HG02623 (cell line): ENCODE measurements around the gene STN1.
"Not testable (repeated sequence)": the region's sequence is repeated elsewhere in the genome, so short reads cannot be mapped to it uniquely, and the experiment has no call there.

Experiments
- ATAC-seq: cut with Tn5 transposase; IDR thresholded peaks from one replicate; pipeline ENCODE4 v1.9.1; 2021; ENCODE audit warnings: moderate library complexity; ENCODE audit not compliant: unreplicated experiment

STN1 gene

DNA sequence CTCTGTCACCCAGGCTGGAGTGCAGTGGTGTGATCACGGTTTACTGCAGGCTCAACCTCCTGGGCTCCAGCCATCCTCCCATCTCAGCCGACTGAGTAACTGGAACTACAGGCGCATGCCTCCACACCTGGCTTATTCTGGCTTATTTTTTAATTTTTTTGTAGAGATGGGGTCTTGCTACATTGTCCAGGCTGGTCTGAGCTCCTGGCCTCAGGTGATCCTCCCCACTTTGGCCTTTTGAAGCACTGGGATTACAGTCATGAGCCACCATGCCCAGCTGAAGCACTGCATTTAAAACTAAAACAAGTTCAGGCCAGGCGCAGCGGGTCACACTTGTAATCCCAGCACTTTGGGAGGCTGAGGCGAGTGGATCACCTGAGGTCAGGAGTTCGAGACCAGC lies 70.6 kb downstream of the STN1 start:
- no peak for ATAC-seq

GRCh38 chr10:103845972-103846371 lies 72.0 kb downstream of the STN1 start:
- ATAC-seq = no peak

DNA sequence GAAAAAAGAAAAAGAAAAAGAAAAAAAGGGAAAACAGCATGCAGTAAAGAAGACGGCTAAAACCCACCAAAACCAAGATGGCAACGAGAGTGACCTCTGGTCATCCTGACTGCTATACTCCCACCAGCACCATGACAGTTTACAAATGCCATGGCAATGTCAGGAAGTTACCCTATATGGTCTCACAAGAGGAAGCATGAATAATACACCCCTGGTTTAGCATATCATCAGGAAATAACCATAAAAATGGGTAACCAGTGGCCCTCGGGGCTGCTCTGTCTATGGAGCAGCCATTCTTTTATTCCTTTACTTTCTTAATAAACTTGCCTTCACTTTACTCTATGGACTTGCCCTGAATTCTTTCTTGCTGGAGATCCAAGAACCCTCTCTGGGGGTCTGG lies 72.6 kb downstream of the STN1 start:
- not testable (repeated sequence) for ATAC-seq

DNA sequence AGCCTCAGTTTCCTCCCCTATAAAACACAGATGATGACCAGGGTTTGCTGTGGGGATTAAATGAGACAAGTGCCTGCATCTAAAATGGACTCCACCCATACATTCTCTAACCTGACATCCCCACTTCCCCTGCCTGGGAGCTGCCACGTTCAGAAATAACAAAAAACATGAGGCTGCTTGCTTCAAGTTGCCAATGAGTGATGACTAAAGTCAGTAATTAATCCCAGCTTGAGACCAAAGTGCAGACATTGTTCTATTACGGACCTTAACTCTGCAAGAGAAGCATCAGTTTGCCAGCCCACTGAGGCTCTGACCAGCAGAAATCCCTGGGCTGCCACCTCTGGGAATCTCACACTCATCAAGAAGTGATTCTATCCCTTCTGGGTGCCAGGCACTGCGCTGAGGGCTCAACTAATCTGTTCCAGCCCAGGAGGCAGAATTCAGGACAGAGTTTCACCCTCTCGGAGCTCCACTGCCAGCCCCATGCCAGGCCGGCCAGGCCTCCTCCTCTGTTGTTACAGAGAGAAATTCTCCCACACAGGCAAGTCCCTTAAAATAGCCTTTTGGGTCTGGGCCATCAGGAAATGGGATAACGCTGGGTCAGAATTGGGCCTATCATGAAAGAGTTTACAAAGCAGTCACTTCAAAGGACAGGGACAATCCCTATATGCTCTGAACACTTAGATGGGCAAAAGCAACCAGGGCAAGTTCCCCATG lies 74.0 kb downstream of the STN1 start:
- ATAC-seq = no peak

DNA sequence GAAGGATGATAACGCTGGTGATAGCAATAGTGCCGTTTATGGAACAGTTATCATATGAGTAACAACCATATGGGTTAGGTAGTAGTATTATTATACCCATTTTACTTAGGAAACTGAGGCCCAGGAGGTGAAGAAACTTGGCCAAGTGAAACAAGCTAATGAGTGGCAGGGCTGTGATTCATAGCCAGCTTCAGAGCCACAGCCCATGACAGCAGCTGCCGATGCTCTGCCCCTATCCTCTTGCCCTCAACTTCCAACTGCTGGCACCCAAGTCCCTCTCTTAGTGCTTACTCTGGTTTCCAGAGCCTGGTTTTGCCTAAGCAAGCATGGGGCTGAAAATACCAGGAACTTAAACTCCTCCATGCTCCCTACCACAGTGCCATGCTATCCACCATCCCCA lies 74.9 kb downstream of the STN1 start:
- ATAC-seq = no peak

DNA sequence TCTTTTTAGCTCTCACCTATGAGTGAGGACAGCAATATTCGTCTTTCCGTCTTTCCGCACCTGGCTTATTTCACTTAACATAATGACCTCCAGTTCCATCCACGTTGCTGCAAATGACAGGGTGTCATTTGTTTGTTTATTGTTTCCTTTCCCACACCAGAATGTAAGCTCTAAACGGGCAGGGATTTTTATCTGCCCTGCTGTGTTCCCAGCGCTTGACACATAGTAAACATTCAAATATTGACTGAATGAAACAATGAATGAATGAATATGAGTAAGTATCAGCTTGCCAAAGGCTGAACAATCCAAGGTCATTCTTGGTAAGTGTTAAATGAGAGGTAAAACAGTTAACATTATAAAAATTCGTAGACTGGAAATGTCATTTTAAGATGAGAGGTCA lies 75.4 kb downstream of the STN1 start:
- ATAC-seq = no peak

- no peak for ATAC-seq
These were observed 76.5 kb downstream of the STN1 start for GRCh38 chr10:103841519-103841918.

DNA sequence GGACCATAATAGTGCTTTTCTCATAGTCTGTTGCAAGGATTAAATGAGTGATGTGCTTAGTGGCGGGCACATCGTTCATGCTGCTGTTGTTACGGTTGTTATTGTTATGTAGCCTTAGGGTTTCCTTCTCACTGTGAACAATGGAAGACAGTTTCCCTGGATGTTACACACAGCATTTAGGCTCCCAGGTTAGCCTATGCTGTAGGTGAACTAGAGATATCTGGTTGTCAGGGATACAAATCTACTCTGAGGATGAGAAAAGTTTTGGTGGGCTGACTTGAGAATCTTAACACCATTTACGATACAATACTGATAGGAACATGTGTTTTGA lies 77.3 kb downstream of the STN1 start:
- ATAC-seq = no peak

DNA sequence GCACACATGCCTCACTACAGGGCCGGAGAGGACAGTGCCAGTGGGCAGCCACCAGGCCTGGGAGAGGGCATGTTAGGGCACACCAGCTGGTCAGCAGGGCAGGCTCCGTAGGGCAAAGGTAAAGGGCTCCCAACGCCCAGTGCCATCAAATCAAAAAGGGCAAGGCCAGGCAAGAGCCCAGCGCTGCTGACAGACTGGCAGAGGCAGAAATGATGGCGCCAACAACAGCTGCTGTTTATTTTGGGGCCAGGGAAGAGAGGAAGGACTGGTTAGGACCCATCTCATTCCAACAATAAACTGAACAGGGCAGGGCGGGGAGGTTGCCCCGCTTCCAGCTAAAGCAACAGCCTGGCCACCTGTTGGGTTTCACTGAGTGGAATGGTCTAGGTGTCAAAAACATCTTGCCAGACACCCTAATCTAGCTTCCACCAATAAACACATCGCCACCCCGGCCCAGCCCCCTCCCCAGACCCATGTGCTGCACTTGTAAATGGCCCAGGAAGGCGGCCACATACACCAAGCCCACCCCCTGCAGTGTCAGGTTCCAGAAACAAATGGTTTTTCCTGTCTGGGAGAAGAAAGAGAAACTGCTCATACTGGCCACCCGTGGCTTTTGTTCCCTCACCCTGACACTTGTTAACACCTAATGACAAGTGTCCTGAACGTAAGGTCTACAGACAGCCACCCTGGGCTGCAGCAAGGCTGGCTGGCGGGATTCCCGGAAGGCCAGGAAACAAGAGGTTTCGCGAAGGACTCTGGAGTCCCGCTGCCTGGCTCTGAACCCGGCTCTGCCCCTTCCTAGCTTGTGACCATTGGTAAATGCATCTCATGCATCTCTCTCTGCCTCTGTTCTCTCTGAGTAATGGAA lies 77.9 kb downstream of the STN1 start:
- ATAC-seq = no peak

- no peak for ATAC-seq
These were observed 78.5 kb downstream of the STN1 start for GRCh38 chr10:103839519-103839871.

GRCh38 chr10:103838862-103839518 lies 79.0 kb downstream of the STN1 start:
- ATAC-seq = no peak

- no peak for ATAC-seq
These were observed 80.0 kb downstream of the STN1 start for GRCh38 chr10:103838070-103838395.

DNA sequence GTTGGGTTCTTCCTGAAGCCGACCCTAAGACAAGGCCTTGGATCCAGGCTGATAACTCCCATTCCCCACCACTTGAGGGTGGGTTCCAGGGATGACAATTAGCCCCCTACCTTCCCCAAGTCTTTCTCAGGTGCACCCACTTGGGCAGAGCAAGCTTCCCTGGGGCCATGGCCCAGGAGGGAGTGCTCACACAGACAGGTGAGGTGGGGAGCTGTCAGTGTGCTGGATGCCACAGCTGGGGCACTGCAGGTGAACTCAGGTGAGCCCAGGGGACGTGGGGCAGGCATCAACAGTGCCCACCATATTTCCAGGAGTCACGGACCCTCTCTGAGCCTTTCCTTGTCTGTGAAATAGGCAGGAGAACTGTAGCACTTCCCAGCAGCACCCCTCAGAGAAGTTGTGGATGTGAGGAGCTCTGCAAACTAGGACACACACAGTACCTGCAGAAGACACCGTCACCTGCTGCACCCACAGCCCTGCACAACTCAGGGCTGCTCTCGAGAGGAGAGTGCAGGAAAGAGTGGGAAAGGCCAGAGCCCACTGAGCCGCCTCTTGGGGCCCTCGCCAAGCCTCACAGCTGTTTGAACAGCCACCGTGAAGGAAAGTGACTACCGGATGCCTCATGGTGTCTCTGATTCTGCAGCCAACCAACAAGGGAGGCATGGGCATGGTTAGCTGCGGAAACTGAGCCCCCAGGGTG lies 80.5 kb downstream of the STN1 start:
- no peak for ATAC-seq

GRCh38 chr10:103836861-103837260 lies 81.1 kb downstream of the STN1 start:
- ATAC-seq = no peak

GRCh38 chr10:103836273-103836672 lies 81.7 kb downstream of the STN1 start:
- no peak for ATAC-seq

DNA sequence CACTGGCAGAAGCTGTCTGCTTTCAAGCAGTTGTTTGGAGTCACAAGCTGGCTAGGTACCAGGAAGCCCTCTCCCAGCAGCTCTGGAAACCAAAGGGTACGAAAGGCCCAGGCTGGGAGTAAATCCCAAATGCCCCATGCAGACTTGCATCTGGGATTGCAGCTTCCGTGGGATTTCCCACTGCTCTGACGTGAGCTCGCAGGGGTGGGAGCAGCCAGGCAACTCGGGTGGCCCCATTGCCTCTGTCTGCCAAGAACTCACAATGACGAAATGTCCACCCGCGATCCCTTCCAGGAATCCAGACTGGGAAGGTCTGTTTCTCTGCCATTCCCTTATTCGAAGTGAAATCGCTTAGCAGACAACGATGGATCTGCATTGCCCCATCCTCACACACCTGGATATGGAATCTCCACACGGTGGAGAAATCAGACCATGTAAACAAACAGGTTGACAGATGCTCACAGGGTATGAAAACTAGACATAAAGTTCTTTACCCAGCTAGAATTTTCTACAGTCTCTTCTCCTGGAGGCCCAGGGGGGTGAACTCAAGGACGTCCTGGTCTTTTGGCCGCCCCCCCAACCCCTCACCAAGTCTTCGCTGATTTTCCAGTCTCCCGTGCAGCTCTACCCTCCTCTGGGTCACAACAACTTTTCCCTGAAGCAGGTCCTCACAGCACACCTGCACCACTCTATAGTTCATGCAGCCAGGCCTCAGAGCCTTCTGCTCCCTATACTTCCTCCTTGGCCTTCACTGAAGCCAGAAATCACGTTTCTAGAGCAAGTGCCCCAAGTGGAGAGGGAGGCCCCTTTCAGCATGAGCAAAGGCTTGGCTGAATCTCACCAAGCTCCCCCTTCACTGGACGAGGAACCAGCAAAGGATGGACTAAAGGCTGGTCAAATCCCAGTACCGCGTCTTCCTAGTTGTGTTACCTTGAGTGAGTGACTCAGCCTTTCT lies 82.6 kb downstream of the STN1 start:
- no peak for ATAC-seq

DNA sequence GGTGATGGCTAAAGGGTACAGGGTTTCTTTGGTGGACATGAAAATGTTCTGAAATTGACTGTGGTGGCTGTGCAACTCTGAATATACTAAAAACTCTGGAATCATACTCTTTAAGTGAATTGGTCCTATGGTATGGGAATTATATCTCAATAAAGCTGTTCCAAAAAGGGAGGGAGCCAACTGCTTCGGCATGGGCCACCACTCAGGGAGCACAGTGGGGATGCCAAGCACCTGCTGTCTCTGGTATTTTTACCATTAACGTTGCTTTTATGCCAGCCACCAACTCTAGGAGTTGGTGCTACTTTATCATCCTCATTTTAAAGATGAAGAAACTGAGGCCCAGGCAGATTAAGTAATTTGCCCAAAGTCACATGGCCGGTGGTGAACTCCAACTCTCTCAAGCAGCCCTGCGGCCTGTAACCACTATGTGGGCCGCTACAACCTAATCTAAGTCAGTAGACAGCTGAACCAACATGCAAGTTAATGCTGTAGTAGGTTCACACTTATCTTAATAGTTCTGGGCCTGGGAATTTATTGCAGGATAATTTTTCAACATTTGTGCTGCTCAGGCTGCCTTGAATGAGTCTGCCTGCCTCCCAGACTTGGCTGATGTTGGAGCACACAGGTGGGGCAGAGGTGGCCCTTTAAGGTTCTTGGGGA lies 83.4 kb downstream of the STN1 start:
- ATAC-seq = no peak

GRCh38 chr10:103833731-103834365 lies 84.1 kb downstream of the STN1 start:
- no peak for ATAC-seq

DNA sequence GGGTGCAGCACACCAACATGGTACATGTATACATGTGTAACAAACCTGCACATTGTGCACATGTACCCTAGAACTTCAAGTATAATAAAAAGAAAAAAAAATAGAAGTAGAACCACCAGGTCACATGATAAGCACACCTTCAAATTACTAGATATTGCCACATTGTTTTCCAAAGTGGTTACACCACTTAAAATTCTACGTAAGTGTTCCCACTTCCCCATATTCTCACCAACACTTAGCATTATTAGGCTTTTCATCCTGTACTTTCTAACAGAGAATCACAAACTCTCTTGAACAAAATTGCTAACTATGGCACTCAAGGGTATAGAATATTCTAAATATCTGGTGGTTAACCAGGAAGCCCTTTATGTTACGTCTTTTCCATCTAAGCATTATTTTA lies 85.2 kb downstream of the STN1 start:
- no peak for ATAC-seq
